Uterus (tissue), 2 donors: ENCODE measurements around the gene RNF34.

Experiments
- POLR2A ChIP-seq, 2 donors: fragments of 450-650 bp; IDR thresholded peaks; one replicate each; pipeline ENCODE4 v1.6.1; 2016; ENCODE audit warnings: antibody characterized with exemption in 2 of 2, mild to moderate bottlenecking in 1 of 2, moderate library complexity in 1 of 2
- TF ChIP-seq, protein P1 (sequence below), 4 experiments: fragments of 200-600 bp in 2 of 4; fragments of 450-650 bp in 2 of 4; sonication (generic) in 2 of 4; IDR thresholded peaks; one replicate each; pipeline ENCODE4 v1.5.1; 2016 to 2019; ENCODE audit warnings: antibody characterized with exemption in 4 of 4, mild to moderate bottlenecking in 2 of 4, moderate library complexity in 1 of 4

DNA sequence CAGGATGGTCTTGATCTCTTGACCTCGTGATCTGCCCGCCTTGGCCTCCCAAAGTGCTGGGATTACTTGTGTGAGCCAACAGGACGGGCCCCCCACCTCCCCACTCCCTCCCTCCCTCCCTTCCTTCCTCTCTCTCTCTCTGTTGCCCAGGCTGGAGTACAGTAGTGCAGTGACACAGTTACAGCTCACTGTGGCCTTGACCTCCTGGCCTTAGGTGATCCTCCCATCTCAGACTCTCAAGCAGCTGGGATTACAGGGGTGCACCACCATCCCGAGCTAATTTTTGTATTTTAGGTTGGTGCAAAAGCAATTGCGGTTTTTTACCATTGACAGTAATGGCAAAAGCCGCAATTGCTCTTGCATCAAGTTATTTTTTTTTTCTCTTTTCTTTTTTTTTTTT, 28.5 kb upstream of the RNF34 start:
- TF ChIP-seq, protein P1, sequence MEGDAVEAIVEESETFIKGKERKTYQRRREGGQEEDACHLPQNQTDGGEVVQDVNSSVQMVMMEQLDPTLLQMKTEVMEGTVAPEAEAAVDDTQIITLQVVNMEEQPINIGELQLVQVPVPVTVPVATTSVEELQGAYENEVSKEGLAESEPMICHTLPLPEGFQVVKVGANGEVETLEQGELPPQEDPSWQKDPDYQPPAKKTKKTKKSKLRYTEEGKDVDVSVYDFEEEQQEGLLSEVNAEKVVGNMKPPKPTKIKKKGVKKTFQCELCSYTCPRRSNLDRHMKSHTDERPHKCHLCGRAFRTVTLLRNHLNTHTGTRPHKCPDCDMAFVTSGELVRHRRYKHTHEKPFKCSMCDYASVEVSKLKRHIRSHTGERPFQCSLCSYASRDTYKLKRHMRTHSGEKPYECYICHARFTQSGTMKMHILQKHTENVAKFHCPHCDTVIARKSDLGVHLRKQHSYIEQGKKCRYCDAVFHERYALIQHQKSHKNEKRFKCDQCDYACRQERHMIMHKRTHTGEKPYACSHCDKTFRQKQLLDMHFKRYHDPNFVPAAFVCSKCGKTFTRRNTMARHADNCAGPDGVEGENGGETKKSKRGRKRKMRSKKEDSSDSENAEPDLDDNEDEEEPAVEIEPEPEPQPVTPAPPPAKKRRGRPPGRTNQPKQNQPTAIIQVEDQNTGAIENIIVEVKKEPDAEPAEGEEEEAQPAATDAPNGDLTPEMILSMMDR (IDR thresholded peaks at IDR 0.05): no peak
- TF ChIP-seq POLR2A (IDR thresholded peaks at IDR 0.05): no peak
